H1 (cell line): ENCODE data around the gene SIPA1L3. TPM values are rescaled to one million over a fixed set of nuclear protein-coding genes. Genes with fewer than 3 reads are reported as not detected.

Experiments used
- ATF2 ChIP-seq: IDR thresholded peaks from 2 replicates; pipeline ENCODE4 v1.6.1; 2012; ENCODE audit warnings: low read length, inconsistent platforms
- CEBPB ChIP-seq: IDR thresholded peaks from 2 replicates; pipeline ENCODE4 v1.6.1; 2012; ENCODE audit warnings: low read depth, low read length
- CHD1 ChIP-seq: IDR thresholded peaks from 2 replicates; pipeline ENCODE4 v1.6.1; 2012; ENCODE audit warnings: low read depth, low read length, improper control_type of control experiment
- CTBP2 ChIP-seq: IDR thresholded peaks from 2 replicates; pipeline ENCODE4 v1.7.0; 2011; ENCODE audit warnings: borderline replicate concordance, mild to moderate bottlenecking, moderate library complexity, mixed read lengths, low read length; ENCODE audit not compliant: insufficient read depth, insufficient read length
- FOSL1 ChIP-seq: IDR thresholded peaks from 2 replicates; pipeline ENCODE4 v1.6.1; 2011; ENCODE audit warnings: mild to moderate bottlenecking, low read depth, low read length, moderate library complexity; ENCODE audit not compliant: insufficient read depth
- HDAC6 ChIP-seq: IDR thresholded peaks from one replicate; pipeline ENCODE4 v1.7.1; 2012; ENCODE audit warnings: low read depth, mild to moderate bottlenecking, inconsistent platforms, low read length, moderate library complexity
- POLR2AphosphoS5 ChIP-seq: IDR thresholded peaks from 2 replicates; pipeline ENCODE4 v1.6.1; 2011; ENCODE audit warnings: low read depth, low read length
- POU5F1 ChIP-seq: IDR thresholded peaks from 2 replicates; pipeline ENCODE4 v1.6.1; 2011; ENCODE audit warnings: low read depth, mild to moderate bottlenecking, low read length, moderate library complexity
- RAD21 ChIP-seq, 2 experiments: IDR thresholded peaks in 1 of 2; conservative IDR thresholded peaks in 1 of 2; 2 replicates each; pipeline ENCODE4 v1.6.1; 2011; ENCODE audit warnings: low read depth in 2 of 2, low read length in 2 of 2, improper control_type of control experiment in 1 of 2, inconsistent platforms in 1 of 2, mild to moderate bottlenecking in 1 of 2, moderate library complexity in 1 of 2
- RBBP5 ChIP-seq: IDR thresholded peaks from 2 replicates; pipeline ENCODE4 v1.7.1; 2012; ENCODE audit warnings: low read depth, mild to moderate bottlenecking, inconsistent platforms, low read length, moderate library complexity, borderline replicate concordance
- RXRA ChIP-seq: IDR thresholded peaks from 2 replicates; pipeline ENCODE4 v1.6.1; 2011; ENCODE audit warnings: low read depth, mild to moderate bottlenecking, low read length, moderate library complexity; ENCODE audit not compliant: insufficient read depth
- SIN3A ChIP-seq, 2 experiments: IDR thresholded peaks in 1 of 2; conservative IDR thresholded peaks in 1 of 2; 2 replicates each; pipeline ENCODE4 v1.6.1; 2011 to 2012; ENCODE audit warnings: low read length in 2 of 2, improper control_type of control experiment in 1 of 2, low read depth in 1 of 2, mild to moderate bottlenecking in 1 of 2
- SRF ChIP-seq: IDR thresholded peaks from 2 replicates; pipeline ENCODE4 v1.6.1; 2011; ENCODE audit warnings: mild to moderate bottlenecking, low read depth, low read length, moderate library complexity
- TCF12 ChIP-seq: IDR thresholded peaks from 2 replicates; pipeline ENCODE4 v1.6.1; 2011; ENCODE audit warnings: low read depth, mild to moderate bottlenecking, low read length
- TEAD4 ChIP-seq: IDR thresholded peaks from 2 replicates; pipeline ENCODE4 v1.6.1; 2012; ENCODE audit warnings: low read depth, low read length, inconsistent platforms, mixed read lengths
- USF2 ChIP-seq: IDR thresholded peaks from 2 replicates; pipeline ENCODE4 v1.6.1; 2011; ENCODE audit warnings: low read length, improper control_type of control experiment
- polyA plus RNA-seq, 7 experiments: library from polyadenylated mRNA; depleted of rRNA in 3 of 7; stranded (reverse) in 5 of 7; unstranded in 2 of 7; fragments of >200 nt in 5 of 7; fragments of 200-250 nt in 2 of 7; gene quantifications; 1 replicate in 5 of 7; 2 replicates in 1 of 7; 4 replicates in 1 of 7; pipeline versions ENCODE4 v1.2.1 to v1.2.3, GENCODE V29; 2011 to 2013; ENCODE audit warnings: missing spikeins in 2 of 7, mixed read lengths in 2 of 7
- total RNA-seq: library from RNA; stranded (reverse); fragmentation: NEBNext Ultra II Directional; extraction: Animal tissue kit (Norgen Biotek cat#: 25700); gene quantifications from 2 replicates; pipeline ENCODE4 v1.2.1, GENCODE V29; 2021
- TF ChIP-seq, protein P1 (sequence below): IDR thresholded peaks from 2 replicates; pipeline ENCODE4 v1.6.1; 2012; ENCODE audit warnings: inconsistent platforms

Gene SIPA1L3
- total and polyA plus RNA-seq, 2 of the 8 experiments (the other 6 are each of a cell fraction or from before 2014, with no cell fraction given), result 15.0 to 54.9 TPM

GRCh38 chr19:38033658-38034491, 126.9 kb downstream of the SIPA1L3 start (continued):
- TF ChIP-seq CHD1 (no peak), FOSL1 (no peak), RAD21 (IDR thresholded peaks at IDR 0.05 in 1 of 2, conservative IDR thresholded peaks at IDR 0.05 in 1 of 2; ENCODE audit: low read depth in 2 of 2, low read length in 2 of 2) (peak; percentile 40 to 48; a peak in 3 of 4 replicates), HDAC6 (no peak), TCF12 (peak; percentile 85), SRF (no peak), POLR2AphosphoS5 (no peak), ATF2 (no peak), CEBPB (no peak), POU5F1 (no peak), TEAD4 (peak; percentile 84), SIN3A (conservative IDR thresholded peaks at IDR 0.05 in 1 of 2, IDR thresholded peaks at IDR 0.05 in 1 of 2; ENCODE audit: low read depth in 1 of 2, low read length in 2 of 2) (0 out of 4 replicates have a peak, but pooled peaks of 1 of the 2 experiments have one; percentile 23), RBBP5 (no peak), USF2 (no peak), RXRA (no peak), CTBP2 (no peak)
- TF ChIP-seq, protein P1, sequence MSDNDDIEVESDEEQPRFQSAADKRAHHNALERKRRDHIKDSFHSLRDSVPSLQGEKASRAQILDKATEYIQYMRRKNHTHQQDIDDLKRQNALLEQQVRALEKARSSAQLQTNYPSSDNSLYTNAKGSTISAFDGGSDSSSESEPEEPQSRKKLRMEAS, result peak; percentile 4; the same call in 1 of the 2 replicates
